Mucosa of descending colon (tissue), 3 donors: ENCODE measurements around the gene CCDC12. TPM values are rescaled to one million over a fixed set of nuclear protein-coding genes. Genes with fewer than 3 reads are reported as not detected.

Experiments used
- ATAC-seq: fragments of 200-7000 bp; cut with Tn5 transposase; one replicate; pipeline ENCODE4 v1.9.1; 2020; ENCODE audit warnings: mild to moderate bottlenecking, moderate library complexity
- DNase-seq, 3 donors: peaks; one replicate each; pipeline ENCODE4 v3.0.0-alpha.2; 2020
- H3K36me3 ChIP-seq: fragments of 200-600 bp; one replicate; pipeline ENCODE4 v1.8.0; 2021; ENCODE audit warnings: low read depth, mild to moderate bottlenecking
- H3K4me1 ChIP-seq: fragments of 200-600 bp; one replicate; pipeline ENCODE4 v1.8.0; 2021; ENCODE audit warnings: low read depth, mild to moderate bottlenecking
- H3K4me3 ChIP-seq: fragments of 200-600 bp; one replicate; pipeline ENCODE4 v1.8.0; 2021; ENCODE audit warnings: mild to moderate bottlenecking
- H3K9me3 ChIP-seq: fragments of 200-600 bp; one replicate; pipeline ENCODE4 v1.8.0; 2021; ENCODE audit warnings: mild to moderate bottlenecking
- intact Hi-C, 2 donors: fragments of 100-400 bp; cut with DNase I in 1 of 2; cut with micrococcal nuclease in 1 of 2; formaldehyde crosslinking; loops; one replicate each; pipeline versions ENCODE4 v1.11.0 to v1.11.1; 2022; cut with DNase I, micrococcal nuclease
- total RNA-seq, 3 donors: library from RNA; stranded (reverse); fragmentation: NEBNext Ultra II Directional in 2 of 3; extraction: Animal tissue kit (Norgen Biotek cat#: 25700) in 2 of 3; gene quantifications; one replicate each; pipeline versions ENCODE4 v1.2.1 to v1.2.4, GENCODE V29; 2021 to 2023
- TF ChIP-seq, protein P1 (sequence below): fragments of 200-600 bp; IDR thresholded peaks from one replicate; pipeline ENCODE4 v1.8.0; 2022; ENCODE audit warnings: antibody characterized with exemption, mild to moderate bottlenecking
- donor health status: DM: no; HTN: no; CAD: no; lungs with moderate emphysema.
- donor health status: DM: no; HTN: no; CAD: no.
- donor health status: DM: no; HTN: yes; CAD: no.

The CCDC12 gene
- total RNA-seq, 3 donors from 2014 or later: 40.7 to 59.2 (median 45.0) TPM

DNA sequence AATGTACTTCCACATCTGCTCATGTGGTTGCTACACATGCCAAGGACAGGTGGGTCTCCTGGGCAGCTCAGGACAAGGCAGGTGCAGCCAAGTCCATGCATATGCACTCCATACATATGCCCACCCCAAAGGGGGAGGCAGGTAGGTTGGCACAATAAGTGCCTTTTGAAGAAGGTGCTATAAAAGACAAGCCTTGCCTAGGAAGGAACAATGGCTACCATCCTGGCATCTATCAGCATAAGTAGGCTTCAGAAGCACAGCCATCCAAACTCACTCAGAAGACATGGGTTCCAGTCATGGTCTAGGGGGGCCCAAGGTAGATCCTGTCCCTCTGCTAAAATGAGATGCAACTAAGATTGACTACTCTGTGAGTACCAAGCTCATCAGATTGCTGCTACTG lies 37.5 kb upstream of the CCDC12 start:
- TF ChIP-seq, protein P1, sequence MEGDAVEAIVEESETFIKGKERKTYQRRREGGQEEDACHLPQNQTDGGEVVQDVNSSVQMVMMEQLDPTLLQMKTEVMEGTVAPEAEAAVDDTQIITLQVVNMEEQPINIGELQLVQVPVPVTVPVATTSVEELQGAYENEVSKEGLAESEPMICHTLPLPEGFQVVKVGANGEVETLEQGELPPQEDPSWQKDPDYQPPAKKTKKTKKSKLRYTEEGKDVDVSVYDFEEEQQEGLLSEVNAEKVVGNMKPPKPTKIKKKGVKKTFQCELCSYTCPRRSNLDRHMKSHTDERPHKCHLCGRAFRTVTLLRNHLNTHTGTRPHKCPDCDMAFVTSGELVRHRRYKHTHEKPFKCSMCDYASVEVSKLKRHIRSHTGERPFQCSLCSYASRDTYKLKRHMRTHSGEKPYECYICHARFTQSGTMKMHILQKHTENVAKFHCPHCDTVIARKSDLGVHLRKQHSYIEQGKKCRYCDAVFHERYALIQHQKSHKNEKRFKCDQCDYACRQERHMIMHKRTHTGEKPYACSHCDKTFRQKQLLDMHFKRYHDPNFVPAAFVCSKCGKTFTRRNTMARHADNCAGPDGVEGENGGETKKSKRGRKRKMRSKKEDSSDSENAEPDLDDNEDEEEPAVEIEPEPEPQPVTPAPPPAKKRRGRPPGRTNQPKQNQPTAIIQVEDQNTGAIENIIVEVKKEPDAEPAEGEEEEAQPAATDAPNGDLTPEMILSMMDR: no peak
- Histone ChIP-seq H3K4me1 (no peaks in the 10 kb centered on the region), H3K4me3 (no peak overlapping the region), H3K36me3 (no peaks in the 10 kb centered on the region), H3K9me3 (no peaks in the 10 kb centered on the region)
- intact Hi-C loops: no loop called here
- no peak for DNase-seq
- no peak for ATAC-seq

DNA sequence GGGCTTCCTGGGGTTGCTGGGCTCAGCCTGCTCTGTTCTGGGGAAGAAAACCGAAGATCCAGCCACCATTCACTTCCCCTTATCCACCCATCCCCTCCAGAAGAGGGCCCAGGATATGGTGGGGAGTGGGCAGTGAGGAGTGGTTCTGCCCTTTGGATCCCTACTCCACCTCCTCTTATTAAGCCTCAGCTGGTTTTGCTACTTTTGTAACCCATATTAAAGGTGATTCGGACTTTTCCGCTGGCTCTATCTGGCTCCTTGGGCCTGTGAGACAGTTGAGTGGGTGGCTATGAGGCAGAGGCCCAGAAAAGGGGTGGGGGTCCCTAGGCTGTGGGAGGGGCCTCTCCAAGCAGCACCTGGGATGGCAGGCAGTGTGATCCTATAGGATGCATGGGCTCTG lies 36.7 kb upstream of the CCDC12 start:
- Histone ChIP-seq H3K36me3 (no peaks in the 10 kb centered on the region), H3K9me3 (no peaks in the 10 kb centered on the region), H3K4me3 (no peak overlapping the region), H3K4me1 (no peaks in the 10 kb centered on the region)
- TF ChIP-seq, protein P1: no peak
- intact Hi-C loops: no loop called here
- DNase-seq (no peak), ATAC-seq (no peak)

DNA sequence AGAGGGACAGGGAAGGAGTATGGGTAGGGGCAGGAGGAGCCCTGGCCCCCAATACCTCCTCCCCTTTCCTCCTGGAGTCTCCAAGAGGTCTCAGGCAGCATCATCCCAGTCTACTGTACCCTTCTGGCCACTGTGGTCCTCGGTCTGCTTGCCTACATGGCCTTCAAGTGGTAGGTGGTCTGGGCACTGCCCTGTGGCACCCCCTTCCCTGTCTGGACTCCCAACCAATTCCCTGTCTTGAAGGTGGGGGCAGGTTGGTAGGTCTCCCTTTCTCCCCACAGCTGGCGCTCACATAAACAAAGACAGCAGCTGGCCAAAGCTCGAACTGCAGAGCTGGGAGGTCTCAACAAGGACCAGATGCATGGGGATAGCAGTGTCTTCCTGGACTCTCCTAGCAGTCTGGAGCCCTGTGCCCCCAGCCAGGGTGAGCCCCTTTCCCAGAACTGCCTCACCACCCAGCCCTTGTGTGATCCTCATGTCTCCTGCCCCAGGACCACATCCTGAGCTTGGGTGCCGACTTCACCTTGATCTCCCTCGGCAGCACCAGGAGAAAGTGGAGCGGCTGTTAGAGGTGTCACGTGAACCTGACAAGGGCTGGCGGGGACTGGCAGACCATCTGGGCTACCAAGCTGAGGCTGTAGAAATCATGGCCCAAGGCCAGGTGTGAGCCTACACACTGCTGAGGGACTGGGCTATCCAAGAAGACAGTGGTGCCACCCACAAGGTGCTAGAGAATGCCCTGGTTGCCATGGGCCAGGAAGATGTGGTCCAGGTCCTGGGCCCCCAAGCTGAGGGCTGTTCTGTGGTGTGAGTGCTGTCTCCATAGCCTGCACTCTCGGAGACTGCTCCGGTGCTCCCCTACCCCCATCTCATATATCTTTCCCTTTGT lies 36.0 kb upstream of the CCDC12 start:
- ATAC-seq (no peak), DNase-seq (no peak)
- TF ChIP-seq, protein P1: no peak
- Histone ChIP-seq H3K9me3 (no peaks in the 10 kb centered on the region), H3K36me3 (no peaks in the 10 kb centered on the region), H3K4me3 (no peak overlapping the region), H3K4me1 (no peaks in the 10 kb centered on the region)
- intact Hi-C loops: no loop called here

DNA sequence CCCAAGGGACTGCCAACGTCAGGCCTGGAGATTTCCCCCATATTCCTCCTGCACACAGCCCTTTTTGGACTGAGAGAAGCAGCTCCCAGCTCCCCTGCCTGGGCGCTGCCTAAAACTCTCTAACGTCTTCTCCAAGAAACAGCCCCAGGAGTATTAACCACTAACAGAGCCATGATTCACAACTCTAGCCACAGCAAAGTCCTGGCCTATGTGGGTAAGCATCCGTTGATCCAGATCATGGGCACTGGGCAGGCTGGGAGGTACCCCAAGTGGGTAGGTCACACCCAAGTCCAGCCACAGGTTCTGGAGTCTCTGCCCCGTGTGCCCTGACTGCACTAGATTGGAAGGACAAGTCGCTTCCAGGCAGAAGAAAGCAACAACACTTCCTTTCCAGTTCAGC lies 34.8 kb upstream of the CCDC12 start:
- no peak for DNase-seq
- H3K9me3 ChIP-seq: no peaks in the 10 kb centered on the region
- H3K36me3 ChIP-seq: no peaks in the 10 kb centered on the region
- no peaks in the 10 kb centered on the region for H3K4me1 ChIP-seq
- ATAC-seq: no peak
- TF ChIP-seq, protein P1: no peak
- intact Hi-C loops: no loop called here
- no peak overlapping the region for H3K4me3 ChIP-seq

DNA sequence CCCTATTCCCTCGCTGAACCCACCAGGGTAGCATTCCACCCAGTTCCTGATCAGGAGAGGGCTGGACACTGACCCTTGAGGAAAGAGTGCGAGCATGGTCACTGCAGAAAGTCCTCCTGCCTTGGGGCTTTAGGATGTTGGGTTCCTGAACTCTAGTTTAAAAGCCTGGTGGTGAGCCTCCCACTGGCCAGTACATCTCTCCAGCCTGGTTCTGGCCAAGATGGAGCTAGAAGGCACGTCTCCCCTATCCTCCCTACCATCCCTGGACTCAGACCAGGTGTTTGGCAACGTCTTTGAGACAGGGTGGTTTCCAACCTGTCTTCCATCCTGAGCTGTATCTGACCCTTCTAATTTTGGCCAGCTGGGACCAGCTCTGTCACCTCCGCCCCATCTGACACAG lies 34.4 kb upstream of the CCDC12 start:
- ATAC-seq (no peak), DNase-seq (no peak)
- TF ChIP-seq, protein P1: no peak
- Histone ChIP-seq H3K36me3 (no peaks in the 10 kb centered on the region), H3K4me3 (no peak overlapping the region), H3K9me3 (no peaks in the 10 kb centered on the region), H3K4me1 (no peaks in the 10 kb centered on the region)
- intact Hi-C loops: no loop called here
